ENCODE measurements around the gene MMD2.

- no peak for TF ChIP-seq POLR2A (IDR thresholded peaks at IDR 0.05; ENCODE audit: low read depth, low read length)
- no peak for TF ChIP-seq POLR2AphosphoS5 (IDR thresholded peaks at IDR 0.05; ENCODE audit: low read depth, low read length)
These were observed 79.4 kb downstream of the MMD2 start for GRCh38 chr7:4879396-4880081.

All from GM12892 (cell line).